ENCODE results near the gene RNF223.
"Not testable (repeated sequence)": the region's sequence is repeated elsewhere in the genome, so short reads cannot be mapped to it uniquely, and the experiment has no call there.

RNF223 gene

GRCh38 chr1:1079408-1080121, 5.5 kb upstream of the RNF223 start:
- Mint-ChIP-seq H3K27me3 (peaks cover 15% of the 10 kb centered on the region), H3K4me1 (ENCODE audit: low read depth) (peaks cover 12% of the 10 kb centered on the region), H3K9me3 (no peaks in the 10 kb centered on the region), H3K27ac (no peak overlapping the region), H3K4me3 (peak overlapping the region; percentile 46), H3K36me3 (ENCODE audit: low read depth) (peaks cover 26% of the 10 kb centered on the region)
- intact Hi-C loops (cut with micrococcal nuclease), result no loop called here

- H3K4me3 Mint-ChIP-seq; H3K36me3 Mint-ChIP-seq (ENCODE audit: low read depth); intact Hi-C loops (cut with micrococcal nuclease); H3K27ac Mint-ChIP-seq; H3K9me3 Mint-ChIP-seq: not testable (repeated sequence)
- H3K4me1 Mint-ChIP-seq (ENCODE audit: low read depth), result peaks cover 12% of the 10 kb centered on the region
- peaks cover 16% of the 10 kb centered on the region for H3K27me3 Mint-ChIP-seq
Measured at GRCh38 chr1:1077396-1077795, 3.3 kb upstream of the RNF223 start.

GRCh38 chr1:1075148-1075935, 1.2 kb upstream of the RNF223 start:
- no peaks in the 10 kb centered on the region for H3K36me3 Mint-ChIP-seq (ENCODE audit: low read depth)
- H3K4me3 Mint-ChIP-seq, result no peak overlapping the region
- intact Hi-C loops (cut with micrococcal nuclease), result no loop called here
- H3K9me3 Mint-ChIP-seq, result no peaks in the 10 kb centered on the region
- peaks cover 11% of the 10 kb centered on the region for H3K4me1 Mint-ChIP-seq (ENCODE audit: low read depth)
- H3K27ac Mint-ChIP-seq, result no peak overlapping the region
- peaks cover 23% of the 10 kb centered on the region for H3K27me3 Mint-ChIP-seq

- H3K4me3 Mint-ChIP-seq, result no peak overlapping the region
- peaks cover 10% of the 10 kb centered on the region for H3K4me1 Mint-ChIP-seq (ENCODE audit: low read depth)
- H3K27ac Mint-ChIP-seq, result no peak overlapping the region
- H3K9me3 Mint-ChIP-seq, result no peaks in the 10 kb centered on the region
- H3K36me3 Mint-ChIP-seq (ENCODE audit: low read depth), result no peaks in the 10 kb centered on the region
- peaks cover 24% of the 10 kb centered on the region for H3K27me3 Mint-ChIP-seq
- intact Hi-C loops (cut with micrococcal nuclease), result no loop called here
Measured at GRCh38 chr1:1074631-1075147, 583 bp upstream of the RNF223 start.

GRCh38 chr1:1072849-1073742, 1.0 kb downstream of the RNF223 start:
- Mint-ChIP-seq H3K27ac (no peak overlapping the region), H3K4me3 (no peak overlapping the region), H3K27me3 (peaks cover 27% of the 10 kb centered on the region), H3K36me3 (ENCODE audit: low read depth) (no peaks in the 10 kb centered on the region), H3K4me1 (ENCODE audit: low read depth) (peaks cover 10% of the 10 kb centered on the region), H3K9me3 (no peaks in the 10 kb centered on the region)
- intact Hi-C loops (cut with micrococcal nuclease), result no loop called here

- Mint-ChIP-seq H3K4me1 (ENCODE audit: low read depth) (peaks cover 11% of the 10 kb centered on the region), H3K4me3 (no peak overlapping the region), H3K27ac (no peak overlapping the region), H3K9me3 (no peaks in the 10 kb centered on the region), H3K27me3 (peaks cover 34% of the 10 kb centered on the region), H3K36me3 (ENCODE audit: low read depth) (no peaks in the 10 kb centered on the region)
- intact Hi-C loops (cut with micrococcal nuclease), result no loop called here
Measured at GRCh38 chr1:1072299-1072848, 1.7 kb downstream of the RNF223 start.

GRCh38 chr1:1071486-1072298, 2.4 kb downstream of the RNF223 start:
- Mint-ChIP-seq H3K9me3 (no peaks in the 10 kb centered on the region), H3K4me3 (no peak overlapping the region), H3K4me1 (ENCODE audit: low read depth) (peaks cover 11% of the 10 kb centered on the region), H3K27me3 (peaks cover 35% of the 10 kb centered on the region), H3K27ac (no peak overlapping the region), H3K36me3 (ENCODE audit: low read depth) (no peaks in the 10 kb centered on the region)
- intact Hi-C loops (cut with micrococcal nuclease), result no loop called here

GRCh38 chr1:1069711-1070676, 4.1 kb downstream of the RNF223 start:
- intact Hi-C loops (cut with micrococcal nuclease), result no loop called here
- Mint-ChIP-seq H3K9me3 (no peaks in the 10 kb centered on the region), H3K36me3 (ENCODE audit: low read depth) (no peaks in the 10 kb centered on the region), H3K4me1 (ENCODE audit: low read depth) (peaks cover 21% of the 10 kb centered on the region), H3K27ac (peak overlapping the region; percentile 47), H3K27me3 (peaks cover 39% of the 10 kb centered on the region), H3K4me3 (no peak overlapping the region)

- intact Hi-C loops (cut with micrococcal nuclease), result no loop called here
- Mint-ChIP-seq H3K36me3 (ENCODE audit: low read depth) (no peaks in the 10 kb centered on the region), H3K27me3 (peaks cover 43% of the 10 kb centered on the region), H3K4me3 (peak overlapping the region; percentile 74), H3K27ac (no peak overlapping the region), H3K9me3 (no peaks in the 10 kb centered on the region), H3K4me1 (ENCODE audit: low read depth) (peaks cover 24% of the 10 kb centered on the region)
Measured at GRCh38 chr1:1069056-1069710, 4.9 kb downstream of the RNF223 start.

GRCh38 chr1:1068517-1069055, 5.5 kb downstream of the RNF223 start:
- peaks cover 30% of the 10 kb centered on the region for H3K4me1 Mint-ChIP-seq (ENCODE audit: low read depth)
- H3K9me3 Mint-ChIP-seq, result no peaks in the 10 kb centered on the region
- intact Hi-C loops (cut with micrococcal nuclease), result no loop called here
- no peaks in the 10 kb centered on the region for H3K36me3 Mint-ChIP-seq (ENCODE audit: low read depth)
- H3K4me3 Mint-ChIP-seq, result peak overlapping the region; percentile 74
- peak overlapping the region; percentile 14 for H3K27ac Mint-ChIP-seq
- peaks cover 49% of the 10 kb centered on the region for H3K27me3 Mint-ChIP-seq

- Mint-ChIP-seq H3K4me3 (peak overlapping the region; percentile 46), H3K27ac (peak overlapping the region; percentile 14), H3K4me1 (ENCODE audit: low read depth) (peaks cover 36% of the 10 kb centered on the region), H3K36me3 (ENCODE audit: low read depth) (no peaks in the 10 kb centered on the region), H3K27me3 (peaks cover 55% of the 10 kb centered on the region), H3K9me3 (no peaks in the 10 kb centered on the region)
- intact Hi-C loops (cut with micrococcal nuclease), result no loop called here
Measured at GRCh38 chr1:1067860-1068516, 6.1 kb downstream of the RNF223 start.

Measured in dendritic cell treated with granulocyte-macrophage colony-stimulating factor and Interleukin-4, amounts not matched to agents 40 ng/mL and 50 ng/mL, for 4 days (primary cell).